GM21825 (cell line): Measurements from ENCODE around the gene DLGAP1.
"Not testable (repeated sequence)": the region's sequence is repeated elsewhere in the genome, so short reads cannot be mapped to it uniquely, and the experiment has no call there.

ENCODE experiments used
- ATAC-seq: cut with Tn5 transposase; IDR thresholded peaks from one replicate; pipeline ENCODE4 v1.9.1; 2021; ENCODE audit warnings: mild to moderate bottlenecking, moderate library complexity; ENCODE audit not compliant: unreplicated experiment

DLGAP1 gene

GRCh38 chr18:4455113-4455811 is at the start of gene DLGAP1:
DLGAP1 (minus strand) TSS chr18:4455307.
- no peak for ATAC-seq

- not testable (repeated sequence) for ATAC-seq
These were observed 39.7 kb upstream of the DLGAP1 start for GRCh38 chr18:4494703-4495284.

- no peak for ATAC-seq
These were observed 13.4 kb upstream of the DLGAP1 start for GRCh38 chr18:4468511-4468910.

GRCh38 chr18:4454537-4455112 is 482 bp downstream of the DLGAP1 start:
- ATAC-seq, result no peak

GRCh38 chr18:4453874-4454536 is 1.1 kb downstream of the DLGAP1 start:
- no peak for ATAC-seq

- ATAC-seq, result no peak
These were observed 1.6 kb downstream of the DLGAP1 start for GRCh38 chr18:4453567-4453873.

GRCh38 chr18:4450065-4450658 is 4.9 kb downstream of the DLGAP1 start:
- no peak for ATAC-seq

- ATAC-seq, result no peak
These were observed 9.2 kb downstream of the DLGAP1 start for GRCh38 chr18:4445902-4446301.

GRCh38 chr18:4444306-4444705 is 10.8 kb downstream of the DLGAP1 start:
- ATAC-seq, result no peak

GRCh38 chr18:4441098-4441497 is 14.0 kb downstream of the DLGAP1 start:
- no peak for ATAC-seq

- ATAC-seq, result no peak
These were observed 16.2 kb downstream of the DLGAP1 start for GRCh38 chr18:4438938-4439337.

- ATAC-seq, result no peak
These were observed 21.4 kb downstream of the DLGAP1 start for GRCh38 chr18:4433717-4434116.

- no peak for ATAC-seq
These were observed 24.3 kb downstream of the DLGAP1 start for GRCh38 chr18:4430836-4431235.

- no peak for ATAC-seq
These were observed 37.4 kb downstream of the DLGAP1 start for GRCh38 chr18:4417714-4418113.

- no peak for ATAC-seq
These were observed 38.1 kb downstream of the DLGAP1 start for GRCh38 chr18:4416976-4417375.

- ATAC-seq, result no peak
These were observed 42.8 kb downstream of the DLGAP1 start for GRCh38 chr18:4412286-4412685.

- no peak for ATAC-seq
These were observed 48.3 kb downstream of the DLGAP1 start for GRCh38 chr18:4406856-4407255.

- ATAC-seq, result no peak
These were observed 49.1 kb downstream of the DLGAP1 start for GRCh38 chr18:4405965-4406364.

GRCh38 chr18:4403836-4404235 is 51.3 kb downstream of the DLGAP1 start:
- ATAC-seq, result no peak

- no peak for ATAC-seq
These were observed 54.2 kb downstream of the DLGAP1 start for GRCh38 chr18:4400911-4401310.

- ATAC-seq, result no peak
These were observed 55.2 kb downstream of the DLGAP1 start for GRCh38 chr18:4399929-4400328.

- ATAC-seq, result no peak
These were observed 60.4 kb downstream of the DLGAP1 start for GRCh38 chr18:4394700-4395099.
